Adipose tissue (tissue), 3 donors: ENCODE measurements around the gene CEP152. TPM values are rescaled to one million over a fixed set of nuclear protein-coding genes. Genes with fewer than 3 reads are reported as not detected.

Experiments
- H3K27ac ChIP-seq: one replicate; pipeline ENCODE4 v1.5.1; 2013; ENCODE audit warnings: low read depth, low read length
- WGBS, 3 donors: extraction: QIAGEN DNeasy Blood & Tissue Kit; methylation state at CpG; one replicate each; pipeline ENCODE4 v1.1.7; 2013; 5-methylcytosine and 5-hydroxymethylcytosine counted together
- polyA plus RNA-seq, 3 donors: library from polyadenylated mRNA; stranded (reverse); fragments of 200-250 nt; gene quantifications; one replicate each; pipeline ENCODE4 v1.2.3, GENCODE V29; 2013
- donor health status: healthy with polysubstance abuse.
- donor health status: Bipolar disorder and iron deficiency.
- donor health status: healthy.

The CEP152 gene
- polyA plus RNA-seq, 3 donors, result 1.1 to 2.2 (median 1.1) TPM

DNA sequence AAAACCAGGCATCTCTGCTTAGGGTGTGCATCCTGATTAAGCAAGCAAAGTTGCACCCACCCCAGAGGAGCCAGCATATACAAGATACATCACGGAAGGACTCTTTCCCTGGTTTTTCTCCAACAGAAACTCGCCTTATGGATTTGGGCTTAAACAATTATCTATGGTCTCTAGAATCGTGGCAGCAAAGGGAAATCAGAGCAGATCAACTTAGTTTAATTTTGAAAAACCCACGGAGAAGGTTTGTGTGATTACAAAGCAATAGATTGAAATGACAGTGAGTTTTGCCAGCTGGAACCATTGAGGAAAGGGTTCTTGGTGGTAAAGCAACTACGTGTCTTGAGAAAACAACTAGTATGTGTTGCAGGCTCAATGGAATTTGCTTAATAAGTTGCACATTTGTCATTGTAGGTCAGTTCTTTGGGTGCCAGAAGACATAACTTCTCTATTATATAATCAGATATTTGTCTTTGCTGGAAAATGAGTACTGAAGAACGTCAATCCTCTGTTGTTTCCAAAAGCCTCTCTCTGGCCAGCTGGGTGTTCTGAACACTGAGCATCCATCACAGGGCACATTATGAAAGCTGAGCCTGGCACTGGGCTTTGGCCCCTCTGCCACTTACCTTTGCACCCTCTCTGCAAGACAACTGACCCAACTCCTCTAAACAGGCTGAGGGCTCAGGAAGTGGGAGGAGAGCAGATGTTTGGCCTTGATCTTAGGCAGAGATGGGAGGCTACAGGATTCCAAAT lies 89.6 kb downstream of the CEP152 start:
- H3K27ac ChIP-seq, result no peak overlapping the region
- 62 to 78% (median 67%) methylated on average over 6 of the region's 6 CpGs for WGBS, 3 donors

DNA sequence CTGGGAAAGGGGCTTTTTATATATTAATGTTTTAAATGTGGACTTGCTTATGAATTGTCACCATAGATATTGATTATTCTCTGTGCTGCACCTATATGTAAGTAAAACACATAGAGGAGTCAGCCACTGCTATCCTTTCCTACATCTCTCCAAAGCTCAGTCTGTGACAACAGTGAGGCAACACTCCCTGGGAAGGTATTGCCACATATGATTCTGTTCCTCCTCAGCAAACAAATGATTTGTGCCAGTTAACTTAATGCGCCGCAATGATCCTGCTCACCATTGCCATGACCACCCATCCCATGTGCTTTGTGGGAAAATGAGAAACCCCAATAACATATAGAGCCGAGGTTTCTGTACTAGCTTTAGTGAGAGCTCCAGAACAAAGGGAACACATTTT lies 90.2 kb downstream of the CEP152 start:
- H3K27ac ChIP-seq, result no peak overlapping the region
- WGBS, 3 donors, result 77 to 95% (median 83%) methylated on average over 3 of the region's 3 CpGs

DNA sequence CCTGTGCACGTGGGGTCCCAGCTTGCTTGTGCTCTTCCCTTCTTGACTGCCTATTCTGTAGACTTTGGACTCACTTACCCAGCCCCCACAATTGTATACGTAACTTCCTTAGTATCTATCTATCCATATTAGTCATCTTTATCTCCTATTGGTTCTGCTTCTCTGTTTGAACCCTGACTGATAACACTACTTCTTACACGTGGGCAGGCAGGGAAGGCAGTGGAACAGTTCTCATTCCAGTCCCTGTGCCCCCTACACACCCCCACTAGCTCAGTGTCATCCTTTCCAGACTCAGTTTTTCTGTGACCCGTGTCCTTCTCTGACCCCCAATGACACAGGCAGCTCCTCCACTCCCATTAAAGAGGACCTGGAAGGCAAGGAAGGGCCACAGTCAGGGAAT lies 91.2 kb downstream of the CEP152 start:
- H3K27ac ChIP-seq, result no peak overlapping the region
- 58 to 76% (median 73%) methylated on average over 4 of the region's 4 CpGs for WGBS, 3 donors

DNA sequence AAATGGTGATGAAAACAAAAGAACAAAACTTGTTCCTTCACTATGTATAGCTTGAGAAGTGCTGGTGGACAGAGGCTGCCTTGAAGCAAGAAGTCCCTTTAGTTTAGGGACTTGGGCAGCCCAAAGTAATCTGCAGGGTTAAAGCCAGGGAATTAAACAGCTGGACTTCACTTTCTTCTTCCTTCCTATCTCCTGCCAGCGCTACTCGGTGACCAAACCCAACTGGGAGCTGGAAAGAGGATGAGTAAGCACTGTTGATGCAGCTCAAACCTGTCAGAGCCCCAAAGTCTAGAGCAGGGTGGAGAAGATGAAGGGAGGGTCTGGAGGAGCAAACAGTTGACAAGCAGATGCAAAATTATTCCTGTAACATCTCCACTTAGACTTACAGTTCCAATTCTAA lies 92.2 kb downstream of the CEP152 start:
- WGBS, 3 donors, result 37 to 56% (median 41%) methylated on average over 2 of the region's 2 CpGs

DNA sequence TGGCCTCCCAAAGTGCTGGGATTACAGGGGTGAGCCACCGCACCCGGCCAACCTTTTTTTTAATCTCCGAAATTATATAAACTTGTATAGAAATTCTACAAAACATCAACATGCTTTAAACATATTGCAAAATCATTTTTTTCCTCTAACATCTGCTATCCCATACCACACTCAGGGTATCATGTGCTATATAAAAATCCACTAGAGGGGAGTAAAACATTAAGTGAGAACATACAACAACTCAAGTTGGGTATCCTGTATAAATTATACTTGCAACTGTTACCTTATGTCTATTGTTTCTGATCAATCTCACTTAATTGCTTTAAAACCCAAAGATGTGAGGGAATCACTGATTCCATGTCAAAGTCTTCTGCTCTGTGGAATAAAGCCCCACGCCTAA lies 93.4 kb downstream of the CEP152 start:
- H3K27ac ChIP-seq, result no peak overlapping the region
- WGBS, 3 donors, result 95 to 96% (median 96%) methylated on average over 4 of the region's 4 CpGs

More for the DNA sequence above, 92.2 kb downstream of the CEP152 start:
- no peak overlapping the region for H3K27ac ChIP-seq

DNA sequence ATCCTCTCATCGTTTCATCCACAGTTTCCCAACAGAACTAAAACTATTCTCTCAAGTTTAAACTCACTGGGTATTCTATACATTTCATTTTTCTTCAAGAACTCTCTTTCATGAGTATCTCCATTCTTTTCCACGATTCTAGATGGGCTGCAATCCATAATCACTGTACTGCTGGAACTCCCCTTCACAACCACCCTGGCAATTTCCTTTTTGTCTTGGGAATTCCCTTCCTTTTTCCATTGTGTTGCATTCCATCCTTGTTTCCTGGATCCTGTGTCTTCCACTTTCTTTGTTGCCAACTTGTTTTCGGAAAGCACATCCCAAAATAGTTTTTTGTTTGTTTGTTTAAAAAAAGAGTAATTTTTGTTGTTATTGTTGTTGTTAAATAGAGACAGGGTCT lies 98.3 kb downstream of the CEP152 start:
- WGBS, 3 donors, result 39 to 77% (median 61%) methylated on average over 3 of the region's 3 CpGs

DNA sequence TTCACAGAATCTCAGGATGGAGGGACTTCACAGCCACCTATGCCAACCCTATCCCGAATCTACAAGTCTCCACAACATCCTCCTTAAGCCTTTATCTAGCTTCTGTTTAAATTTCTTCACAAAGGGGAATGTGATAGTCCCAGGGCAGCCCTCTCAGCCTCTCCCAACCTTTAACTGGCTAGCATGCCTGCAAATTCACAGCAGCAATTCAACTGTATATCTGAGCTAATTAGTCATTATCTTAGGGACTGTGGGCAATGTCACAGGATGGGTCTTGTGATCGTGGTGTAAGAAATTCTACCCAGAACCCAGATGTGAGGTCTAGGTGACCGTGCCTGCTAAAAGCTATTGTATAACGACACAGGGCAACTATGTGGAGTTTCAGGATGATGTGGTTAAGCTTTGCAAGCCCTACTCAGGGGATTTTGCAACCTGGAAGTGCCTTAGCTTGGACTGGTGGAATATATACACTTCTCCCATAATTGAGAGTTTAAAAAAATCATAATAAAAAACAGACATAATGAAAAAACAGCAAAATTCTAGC lies 99.8 kb downstream of the CEP152 start:
- WGBS, 3 donors, result 65 to 75% (median 65%) methylated on average over 4 of the region's 4 CpGs
- H3K27ac ChIP-seq, result no peak overlapping the region

More for the DNA sequence above, 98.3 kb downstream of the CEP152 start:
- H3K27ac ChIP-seq, result no peak overlapping the region

DNA sequence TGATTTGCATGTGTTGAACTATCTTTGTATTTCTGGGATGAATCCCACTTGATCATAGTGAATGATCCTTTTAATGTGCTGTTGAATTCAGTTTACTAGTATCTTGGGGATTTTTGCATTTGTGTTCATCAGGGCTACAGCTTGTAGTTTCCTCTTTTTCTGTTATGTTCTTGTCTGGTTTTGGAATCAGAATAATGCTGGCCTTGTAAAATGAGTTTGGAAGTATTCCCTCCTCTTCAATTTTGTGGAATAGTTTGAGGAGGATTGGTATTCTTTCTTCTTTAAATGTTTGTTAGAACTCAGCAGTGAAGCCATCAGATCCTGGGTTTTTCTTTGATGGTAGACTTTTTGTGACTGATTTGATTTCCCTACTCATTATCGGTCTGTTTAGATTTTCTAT lies 102.2 kb downstream of the CEP152 start:
- no peak overlapping the region for H3K27ac ChIP-seq
- 89 to 94% (median 92%) methylated on average over 1 of the region's 1 CpG for WGBS, 3 donors

DNA sequence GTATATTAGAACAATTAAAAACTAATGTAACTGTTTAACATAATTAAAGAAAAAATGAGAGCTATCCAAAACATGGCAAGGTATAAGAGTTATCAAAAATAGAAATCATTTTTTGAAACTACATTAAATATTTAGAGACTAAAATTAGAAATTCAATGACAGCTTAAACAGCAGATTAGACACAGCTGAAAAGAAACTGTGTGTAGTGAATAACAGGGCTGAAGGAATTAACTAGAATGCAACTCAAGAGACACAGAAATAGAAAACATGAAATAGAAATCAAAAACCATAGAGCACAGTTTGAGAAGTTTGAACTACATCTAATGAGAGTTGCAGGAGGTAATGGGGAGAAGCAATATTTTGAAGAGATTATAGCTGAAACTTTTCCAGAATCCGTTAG lies 105.5 kb downstream of the CEP152 start:
- no peak overlapping the region for H3K27ac ChIP-seq
- 81 to 93% (median 86%) methylated on average over 1 of the region's 1 CpG for WGBS, 3 donors

DNA sequence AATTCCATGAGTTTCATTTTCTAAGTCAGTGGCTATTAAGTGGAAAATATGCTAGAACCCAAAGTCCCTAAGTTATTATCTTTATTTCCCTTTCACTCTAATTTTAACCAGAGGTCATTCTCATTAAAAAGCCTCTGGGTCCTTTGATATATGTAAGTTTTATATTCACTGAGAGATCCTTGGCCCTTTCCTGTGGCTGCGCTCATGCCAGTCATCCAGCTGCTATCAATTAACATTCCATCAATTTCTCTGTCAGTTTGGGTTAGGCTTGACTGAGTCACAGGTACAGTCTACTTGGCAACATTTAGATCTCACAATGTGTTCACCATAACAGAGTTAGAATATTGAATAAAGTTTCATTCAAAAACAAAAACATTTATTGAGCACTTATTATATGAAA lies 107.3 kb downstream of the CEP152 start:
- H3K27ac ChIP-seq, result no peak overlapping the region
- 93 to 100% (median 100%) methylated on average over 1 of the region's 1 CpG for WGBS, 3 donors

DNA sequence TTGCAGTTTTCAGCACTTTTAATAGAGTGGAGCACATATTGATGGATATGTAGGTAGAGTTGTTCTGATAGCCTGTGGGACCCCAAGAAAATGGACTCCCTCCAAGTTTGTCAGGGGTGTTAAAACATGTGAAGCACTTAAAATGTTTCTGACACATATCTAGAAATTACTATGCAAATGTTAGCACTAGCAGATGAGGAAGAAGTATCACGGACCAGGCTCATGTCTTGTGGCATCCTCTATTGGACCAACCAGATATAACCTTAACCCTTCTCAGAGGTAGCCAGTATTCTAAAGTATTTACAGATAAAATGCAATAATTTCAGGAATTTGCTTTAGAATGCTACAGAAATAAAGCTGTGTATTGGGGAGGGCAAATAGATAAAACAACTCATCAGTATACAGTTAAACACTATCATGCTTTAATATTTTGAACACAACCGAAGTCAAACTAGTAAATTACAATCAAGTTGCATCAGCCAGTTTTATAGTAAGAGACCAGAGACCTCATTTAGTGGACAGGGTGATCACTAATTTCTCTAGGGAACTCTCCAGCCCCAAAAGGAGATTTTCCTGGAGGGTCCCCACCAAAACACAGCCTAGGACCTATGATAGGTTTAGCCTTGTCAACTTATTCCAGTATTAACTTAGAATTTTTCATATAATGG lies 108.2 kb downstream of the CEP152 start:
- no peak overlapping the region for H3K27ac ChIP-seq
- WGBS, 3 donors, result 90 to 98% (median 98%) methylated on average over 2 of the region's 2 CpGs

DNA sequence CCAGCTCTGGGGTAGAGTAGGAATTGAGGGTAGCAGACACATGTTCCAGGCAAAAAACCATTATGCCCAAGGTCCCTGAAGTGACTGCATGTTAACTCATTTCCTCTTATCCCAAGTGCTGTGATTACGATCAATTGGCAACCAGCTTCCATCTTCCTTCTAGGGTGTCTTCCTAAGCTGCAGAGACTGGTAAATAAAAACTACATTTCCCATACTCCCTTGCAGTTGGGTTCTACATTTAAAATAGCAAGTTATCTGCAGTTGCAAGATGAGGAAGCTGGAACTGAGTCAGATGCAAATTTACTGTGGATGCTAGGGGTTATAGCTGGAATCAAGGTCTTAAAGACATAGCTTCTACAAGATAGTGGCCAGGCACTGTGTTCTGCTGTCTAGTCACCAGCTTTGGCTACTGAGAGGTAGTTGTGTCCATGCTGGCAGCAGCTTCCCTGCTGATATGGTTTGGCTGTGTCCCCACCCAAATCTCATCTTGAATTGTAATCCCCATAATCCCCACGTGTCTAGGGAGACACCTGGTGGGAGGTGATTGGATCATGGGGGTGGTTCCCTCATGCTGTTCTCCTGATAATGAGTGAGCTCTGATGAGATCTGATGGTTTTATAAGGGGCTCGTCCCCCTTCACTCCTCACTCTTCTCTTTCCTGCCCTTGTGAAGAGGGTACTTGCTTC lies 114.1 kb downstream of the CEP152 start:
- 38 to 55% (median 51%) methylated on average over 3 of the region's 3 CpGs for WGBS, 3 donors
- no peak overlapping the region for H3K27ac ChIP-seq

DNA sequence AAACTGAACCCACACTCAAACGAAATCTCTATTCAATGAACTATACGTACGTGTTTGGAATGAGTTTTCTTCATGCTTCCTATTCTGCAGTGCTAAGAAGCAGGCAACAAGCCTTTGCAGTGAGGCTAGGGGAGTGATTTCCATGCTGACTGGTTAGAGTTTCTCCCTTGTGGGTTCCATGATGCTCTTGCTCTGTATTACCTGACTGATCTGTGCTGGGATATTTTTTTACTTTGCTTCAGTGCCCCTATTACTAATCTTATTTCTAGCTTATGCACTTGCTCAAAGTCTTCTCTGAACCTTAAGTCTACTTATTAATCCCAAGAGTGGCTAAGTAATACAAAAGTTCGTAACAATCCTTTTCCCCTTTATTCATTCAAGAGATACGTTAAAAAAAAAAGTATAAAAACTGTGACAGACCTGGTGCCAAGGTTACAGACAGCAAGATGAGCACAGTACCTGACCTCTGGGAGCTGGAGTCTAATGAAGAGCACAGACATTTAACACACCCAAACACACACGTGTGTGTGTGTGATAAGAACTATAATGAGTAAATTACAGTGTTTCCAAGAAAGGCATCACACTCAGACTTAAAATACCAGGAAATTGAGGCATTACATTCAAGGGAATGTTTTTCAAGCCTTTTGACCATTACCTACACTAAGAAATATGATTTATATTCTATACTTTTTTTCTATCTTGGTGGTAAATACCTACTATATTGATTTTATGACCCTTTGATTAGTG lies 114.9 kb downstream of the CEP152 start:
- H3K27ac ChIP-seq, result no peak overlapping the region
- WGBS, 3 donors, result 68 to 74% (median 70%) methylated on average over 6 of the region's 6 CpGs

DNA sequence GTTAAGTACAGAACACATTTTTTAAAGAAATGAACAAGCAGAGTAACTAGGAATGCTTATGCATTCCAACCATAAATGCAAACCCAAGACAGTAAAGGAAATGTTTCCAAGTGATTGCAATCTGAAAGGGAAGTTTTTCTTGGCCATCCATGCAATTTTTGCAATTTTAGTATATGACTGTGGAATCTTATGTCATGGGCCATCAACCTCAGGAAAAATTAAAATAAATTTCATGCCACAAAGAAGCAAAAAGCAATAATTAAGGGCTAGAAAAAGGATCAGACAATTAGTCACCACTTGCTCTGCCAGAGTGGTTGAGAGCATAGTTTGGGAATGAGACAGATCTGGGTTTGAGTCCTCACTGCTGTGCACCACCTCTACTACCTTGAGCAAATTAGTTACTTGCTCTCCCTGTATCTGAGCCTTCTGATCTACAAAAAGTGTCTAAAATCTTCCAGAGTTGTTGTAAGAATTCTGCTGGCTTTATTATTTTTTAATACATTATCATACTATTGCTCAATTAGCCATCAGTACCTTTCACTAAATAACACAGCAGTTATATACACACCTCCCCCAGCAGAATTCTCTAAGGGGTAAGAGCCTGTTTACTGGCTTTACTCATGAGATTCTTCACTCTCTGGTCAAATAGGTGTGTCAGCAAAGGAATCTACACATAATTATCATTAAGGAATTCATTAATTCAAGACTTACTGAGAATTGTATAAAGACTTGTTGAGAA lies 115.6 kb downstream of the CEP152 start:
- H3K27ac ChIP-seq, result no peak overlapping the region

DNA sequence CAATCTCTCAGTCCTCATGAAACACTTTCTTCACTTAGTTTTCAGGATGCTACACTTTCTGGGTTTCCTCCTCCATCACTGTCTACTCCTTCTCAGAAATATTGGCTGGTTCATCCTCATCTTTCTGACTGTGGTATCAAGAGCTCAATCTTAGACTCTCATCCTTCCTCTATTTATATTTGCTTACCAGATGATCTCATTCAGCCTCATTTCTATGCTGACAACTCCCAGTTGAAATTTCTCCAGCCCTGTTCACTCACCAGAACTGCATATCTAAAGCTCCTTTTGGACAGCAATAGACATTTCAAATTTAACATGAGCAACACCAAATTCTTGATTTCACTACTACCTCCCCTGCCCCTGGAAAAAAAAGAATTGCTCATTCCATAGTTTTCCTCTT lies 117.4 kb downstream of the CEP152 start:
- no peak overlapping the region for H3K27ac ChIP-seq

DNA sequence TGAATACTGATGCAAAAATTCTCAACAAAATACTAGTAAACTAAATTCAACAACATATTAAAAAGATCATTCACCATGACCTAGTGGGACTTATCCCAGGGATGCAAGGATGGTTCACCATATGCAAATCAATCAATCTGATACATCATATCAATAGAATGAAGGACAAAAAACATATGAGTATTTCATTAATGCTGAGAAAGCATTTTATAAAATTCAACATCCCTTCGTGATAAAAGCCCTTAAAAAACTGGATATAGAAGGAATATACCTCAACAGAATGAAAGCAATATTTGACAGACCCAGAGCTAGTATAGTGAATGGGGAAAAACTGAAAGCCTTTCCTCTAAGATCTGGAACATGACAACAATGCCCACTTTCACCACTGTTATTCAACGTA lies 122.4 kb downstream of the CEP152 start:
- no peak overlapping the region for H3K27ac ChIP-seq
- WGBS, 3 donors, result 46 to 49% (median 47%) methylated on average over 2 of the region's 2 CpGs
